Measurements from ENCODE around the gene FSIP1.

FSIP1 gene

DNA sequence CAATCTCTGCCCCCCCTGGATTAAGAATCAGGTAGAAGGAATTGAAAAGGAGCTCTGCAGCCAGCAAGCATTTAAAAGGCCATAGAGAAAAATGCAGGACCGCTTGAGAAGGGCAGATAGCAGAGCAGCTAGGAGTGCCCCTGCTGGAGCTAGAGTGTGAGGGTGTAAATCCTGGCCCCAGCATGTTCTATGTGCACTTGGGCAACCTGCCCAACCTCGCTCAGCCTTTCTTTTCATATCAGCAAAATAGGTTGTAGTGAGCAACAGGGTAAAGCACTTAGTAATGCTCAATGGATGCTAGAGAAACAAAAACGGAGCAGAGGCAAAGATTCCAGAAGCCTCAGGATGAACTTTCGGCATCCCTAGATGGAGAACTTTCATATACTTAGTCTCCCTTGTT lies 226.8 kb downstream of the FSIP1 start:
- FAIRE-seq = no peak
- DNase-seq (ENCODE audit: low spot score) = no peak

DNA sequence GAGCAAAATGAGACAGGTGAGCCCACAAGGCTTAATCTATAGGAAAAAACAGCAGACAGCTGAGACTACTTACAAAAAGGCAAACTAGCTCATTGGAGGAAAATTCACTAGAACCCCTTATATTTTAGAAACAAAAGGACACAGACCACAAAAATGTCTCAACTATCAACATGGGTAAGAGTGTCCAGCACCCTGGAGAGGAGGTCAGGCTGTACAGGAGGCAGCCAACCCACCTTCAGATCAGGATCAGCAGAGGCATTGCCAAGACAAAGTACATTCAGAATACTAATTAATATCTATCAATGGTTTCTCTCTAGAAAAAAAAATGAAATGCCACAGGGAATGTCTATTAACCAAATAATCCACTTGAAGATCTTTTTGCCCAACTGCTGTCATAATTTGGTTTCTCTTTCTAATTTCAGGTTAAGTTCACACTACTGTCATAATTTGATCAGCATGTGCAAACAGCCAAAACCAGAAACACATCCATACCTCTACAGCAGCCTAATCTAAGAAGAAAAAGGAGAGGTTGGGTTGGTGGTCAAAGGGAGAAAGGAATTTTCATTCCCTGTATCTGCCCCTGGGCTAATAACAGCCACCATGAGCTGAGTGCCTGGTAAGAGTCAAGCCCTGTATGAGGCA lies 227.8 kb downstream of the FSIP1 start:
- DNase-seq (ENCODE audit: low spot score) (no peak), FAIRE-seq (no peak)

GRCh38 chr15:39553947-39554693 lies 228.5 kb downstream of the FSIP1 start:
- no peak for FAIRE-seq

GRCh38 chr15:39552556-39552955 lies 230.1 kb downstream of the FSIP1 start:
- FAIRE-seq (no peak), DNase-seq (ENCODE audit: low spot score) (no peak)

More at GRCh38 chr15:39553947-39554693, 228.5 kb downstream of the FSIP1 start:
- no peak for DNase-seq (ENCODE audit: low spot score)

DNA sequence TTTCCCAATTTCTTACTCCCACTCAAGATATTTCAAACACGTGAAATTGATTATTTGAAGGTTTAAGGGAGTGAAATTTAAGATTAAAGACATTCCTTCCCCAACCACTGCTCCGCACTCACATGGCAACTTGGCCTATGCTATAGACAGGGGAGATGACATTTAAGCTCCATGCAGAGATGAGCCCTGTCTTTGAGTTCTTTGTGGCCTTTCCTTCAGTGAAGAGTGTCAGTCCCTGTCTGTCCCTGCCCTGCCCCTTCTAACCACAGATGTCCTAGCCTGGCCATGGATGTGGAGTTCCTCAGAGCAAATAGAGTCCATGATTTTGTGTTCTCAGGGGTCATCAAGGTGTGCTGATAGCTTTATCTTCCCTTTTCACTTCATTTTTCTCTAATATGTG lies 231.2 kb downstream of the FSIP1 start:
- no peak for FAIRE-seq
- DNase-seq (ENCODE audit: low spot score) = no peak

Measured in urothelium cell line (cell line).